ENCODE data around the gene FBXO3.
"Not testable (repeated sequence)": the region's sequence is repeated elsewhere in the genome, so short reads cannot be mapped to it uniquely, and the experiment has no call there.

The FBXO3 gene, protein sequence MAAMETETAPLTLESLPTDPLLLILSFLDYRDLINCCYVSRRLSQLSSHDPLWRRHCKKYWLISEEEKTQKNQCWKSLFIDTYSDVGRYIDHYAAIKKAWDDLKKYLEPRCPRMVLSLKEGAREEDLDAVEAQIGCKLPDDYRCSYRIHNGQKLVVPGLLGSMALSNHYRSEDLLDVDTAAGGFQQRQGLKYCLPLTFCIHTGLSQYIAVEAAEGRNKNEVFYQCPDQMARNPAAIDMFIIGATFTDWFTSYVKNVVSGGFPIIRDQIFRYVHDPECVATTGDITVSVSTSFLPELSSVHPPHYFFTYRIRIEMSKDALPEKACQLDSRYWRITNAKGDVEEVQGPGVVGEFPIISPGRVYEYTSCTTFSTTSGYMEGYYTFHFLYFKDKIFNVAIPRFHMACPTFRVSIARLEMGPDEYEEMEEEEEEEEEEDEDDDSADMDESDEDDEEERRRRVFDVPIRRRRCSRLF

GRCh38 chr11:33773987-33774735, at the start of gene FBXO3:
Gene FBXO3, minus strand, starts transcription at chr11:33774520. Its CDS starts 23 bp downstream, at chr11:33774497.
- peak; percentile 92 for DNase-seq

DNA sequence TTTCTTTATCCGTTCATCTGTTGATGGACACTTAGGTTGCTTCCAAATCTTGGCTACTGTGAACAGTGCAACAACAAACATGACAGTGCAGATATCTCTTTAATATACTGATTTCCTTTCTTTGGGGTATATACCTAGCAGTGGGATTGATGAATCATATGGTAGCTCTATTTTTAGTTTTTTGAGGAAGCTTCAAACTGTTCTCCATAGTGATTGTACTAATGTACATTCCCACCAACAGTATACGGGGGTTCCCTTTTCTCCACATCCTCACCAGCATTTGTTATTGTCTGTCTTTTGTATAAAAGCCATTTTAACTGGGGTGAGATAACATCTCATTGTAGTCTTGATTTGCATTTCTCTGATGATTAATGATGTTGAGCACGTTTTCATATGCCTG, 48.7 kb upstream of the FBXO3 start:
- DNase-seq: not testable (repeated sequence)

DNA sequence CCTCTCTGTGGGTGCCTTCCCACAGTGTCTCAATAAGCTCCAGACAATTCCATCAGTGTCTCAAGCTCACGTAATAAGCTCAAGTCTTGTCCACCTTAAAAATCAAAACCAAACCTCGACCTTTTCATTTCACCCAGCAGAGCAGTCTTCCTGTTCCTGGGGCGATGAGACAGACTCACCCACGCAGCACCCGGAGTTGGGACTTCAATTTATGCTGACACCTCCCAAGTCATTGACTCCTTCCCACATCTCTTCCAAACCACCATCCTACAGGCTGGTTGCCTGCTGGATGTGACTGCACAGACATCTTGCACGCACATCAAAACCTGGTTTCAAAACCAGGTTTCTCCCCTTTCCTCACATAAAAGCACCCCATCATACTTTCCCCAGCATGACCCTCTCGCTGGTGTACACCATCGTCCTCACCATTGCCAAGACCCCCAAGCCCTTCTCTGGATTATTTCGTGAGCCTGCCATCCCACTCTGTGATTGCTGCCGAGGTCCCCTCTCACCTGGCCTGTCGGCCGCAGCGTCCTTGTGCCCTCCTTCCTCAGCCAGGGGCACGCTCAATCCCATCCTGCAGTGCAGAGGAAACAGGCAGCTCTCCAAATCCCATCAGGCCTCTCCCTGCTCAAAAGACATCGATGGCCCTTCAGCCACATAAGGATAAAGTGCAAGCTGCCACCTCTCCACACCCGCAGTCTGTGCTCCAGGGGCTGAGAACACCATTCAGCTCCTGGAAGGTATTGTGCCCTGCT, 45.1 kb upstream of the FBXO3 start:
- no peak for DNase-seq

DNA sequence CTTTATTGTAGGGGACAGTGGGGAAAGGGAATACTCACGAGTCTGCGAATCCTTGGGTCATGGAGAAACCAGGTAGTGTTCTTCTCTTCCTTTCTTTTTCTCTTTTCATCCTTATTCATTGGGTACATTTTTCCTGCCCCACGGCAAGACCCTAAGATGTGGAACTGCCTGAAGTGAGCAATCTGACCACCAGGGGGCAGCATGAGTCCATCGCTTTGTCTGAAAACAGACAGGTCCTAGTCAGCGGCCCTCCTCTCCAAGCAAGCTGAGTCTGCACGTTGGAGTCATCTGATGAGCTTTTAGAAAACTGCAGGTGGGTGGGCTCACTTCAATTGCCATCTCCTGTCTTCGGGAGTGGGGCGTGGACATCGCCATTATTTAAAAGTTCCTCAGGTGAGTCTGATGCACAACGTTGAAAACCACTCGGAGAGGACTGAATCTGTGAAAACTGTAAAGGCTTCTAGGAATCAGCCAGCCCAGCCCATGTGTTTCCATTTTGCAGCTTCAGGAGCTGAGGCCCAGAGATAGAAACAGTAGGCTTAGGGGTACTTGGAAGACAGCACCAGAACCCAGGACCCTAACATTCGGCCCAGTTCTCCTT, 34.0 kb upstream of the FBXO3 start:
- peak; percentile 86 for DNase-seq

DNA sequence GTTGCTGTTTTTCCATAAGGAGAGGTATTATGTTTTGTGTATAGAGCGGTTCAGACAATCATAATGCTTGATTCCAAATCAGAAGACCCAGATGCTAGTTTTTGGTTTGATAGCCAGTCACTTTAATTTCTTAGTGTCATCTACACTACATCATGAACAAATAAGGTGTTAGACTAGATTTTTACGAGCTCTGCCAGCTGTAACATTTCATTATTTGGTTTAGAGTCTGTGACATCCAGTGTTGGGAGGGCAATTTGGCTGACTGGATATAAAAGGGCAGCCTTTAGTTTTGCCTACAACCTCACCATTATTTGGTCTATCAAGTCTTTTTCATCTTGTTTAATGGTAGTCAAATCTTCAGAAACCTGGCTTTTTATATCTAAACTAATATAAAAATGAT, 30.2 kb upstream of the FBXO3 start:
- DNase-seq: no peak

DNA sequence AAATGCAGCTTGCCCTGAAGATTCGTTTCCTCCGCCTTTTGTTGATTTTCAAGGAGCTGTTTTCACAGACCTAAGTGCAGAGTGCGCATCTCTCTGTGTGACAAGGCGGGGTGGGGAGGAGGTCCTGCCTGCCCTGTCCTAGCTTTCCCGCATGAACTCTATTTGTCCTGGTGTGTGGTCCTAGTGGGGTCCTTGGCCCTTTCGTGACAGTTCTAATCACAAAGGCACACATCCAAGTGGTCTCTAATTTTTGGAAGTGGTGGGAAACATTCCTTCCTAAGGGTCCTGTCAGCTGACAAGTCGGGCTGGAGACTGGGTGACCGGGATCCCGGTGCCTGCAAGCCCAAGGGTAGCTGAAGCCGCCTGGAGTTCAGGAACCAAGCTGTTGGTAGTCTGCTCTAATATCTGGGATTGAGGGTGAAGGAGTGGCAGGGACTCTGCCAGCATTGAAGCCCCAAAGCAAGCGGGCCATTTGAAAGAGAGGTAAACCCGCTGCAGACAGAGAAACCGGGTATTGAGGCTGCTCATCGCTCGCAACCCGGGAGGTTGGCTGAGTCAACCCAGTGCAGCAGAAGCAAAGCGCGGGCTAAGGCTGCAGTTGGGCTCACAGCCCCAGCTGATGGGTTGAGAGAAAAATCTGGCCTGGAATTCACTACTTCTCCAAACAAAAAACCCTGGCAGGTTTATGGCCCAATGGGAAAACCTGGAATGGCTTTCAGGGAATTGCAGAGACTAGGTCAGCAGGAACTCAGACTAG, 28.1 kb upstream of the FBXO3 start:
- peak; percentile 67 for DNase-seq

GRCh38 chr11:33801821-33802193, 27.5 kb upstream of the FBXO3 start:
- DNase-seq: no peak

- DNase-seq: no peak
Observed at GRCh38 chr11:33797879-33798278, 23.6 kb upstream of the FBXO3 start.

DNA sequence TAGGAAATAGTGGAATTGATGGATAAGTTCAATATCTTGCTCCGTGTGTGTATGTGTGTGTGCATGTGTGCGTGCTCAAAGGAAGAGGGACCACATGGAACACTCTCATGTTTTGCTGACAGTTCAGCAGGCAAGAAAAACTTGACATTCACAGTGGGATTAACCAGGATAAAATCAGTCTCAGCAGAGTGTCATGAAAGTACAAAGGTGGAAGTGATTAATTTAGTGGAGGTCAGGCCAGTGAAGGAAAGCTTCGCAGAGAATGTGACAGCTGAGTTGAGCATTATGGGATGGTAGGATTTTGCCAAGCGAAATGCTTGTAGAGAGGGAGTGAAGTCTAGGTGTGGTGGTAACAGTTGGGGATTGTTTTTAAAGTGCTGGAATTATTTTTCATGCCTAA, 15.7 kb upstream of the FBXO3 start:
- DNase-seq: no peak

- DNase-seq: not testable (repeated sequence)
Observed at GRCh38 chr11:33788095-33788494, 13.8 kb upstream of the FBXO3 start.

- no peak for DNase-seq
Observed at GRCh38 chr11:33787076-33787475, 12.8 kb upstream of the FBXO3 start.

DNA sequence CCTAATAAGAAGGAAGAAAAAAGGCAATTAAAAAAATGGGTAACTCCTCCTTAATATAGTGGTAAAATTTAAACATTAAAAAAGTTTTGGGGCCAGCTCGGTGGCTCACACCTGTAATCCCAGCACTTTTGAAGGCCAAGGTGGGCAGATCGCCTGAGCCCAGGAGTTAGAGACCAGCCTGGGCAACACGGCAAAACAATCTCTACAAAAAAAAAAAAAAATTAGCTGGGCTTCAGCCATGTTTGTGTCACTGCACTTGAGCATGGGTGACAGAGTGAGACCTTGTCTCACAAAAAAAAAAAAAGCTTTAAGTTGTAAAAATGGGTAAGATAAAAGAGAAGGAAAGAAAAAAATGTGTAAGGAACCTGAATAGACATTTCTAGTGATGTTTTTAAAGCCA, 11.3 kb upstream of the FBXO3 start:
- no peak for DNase-seq

- DNase-seq: peak; percentile 38
Observed at GRCh38 chr11:33779849-33780528, 5.7 kb upstream of the FBXO3 start.

DNA sequence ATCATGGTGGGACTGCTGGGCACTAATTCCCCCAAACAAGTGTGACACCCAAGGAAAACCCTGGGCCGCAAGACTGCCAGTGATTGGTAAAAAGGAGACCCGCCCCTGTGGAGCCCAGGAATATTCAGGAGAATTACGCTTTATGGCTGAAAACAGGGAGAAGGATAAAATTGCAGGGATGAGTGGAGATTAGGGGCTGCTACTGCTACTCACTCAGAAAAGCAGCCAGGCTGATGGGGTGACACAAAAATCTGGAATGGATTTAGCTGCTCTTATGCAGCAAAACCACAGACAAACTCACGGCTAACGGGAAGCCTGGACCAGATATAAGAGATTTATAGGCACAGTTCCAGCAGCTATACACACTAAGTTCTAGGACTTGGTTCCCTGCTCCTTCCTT, 4.4 kb upstream of the FBXO3 start:
- DNase-seq: peak; percentile 74

DNA sequence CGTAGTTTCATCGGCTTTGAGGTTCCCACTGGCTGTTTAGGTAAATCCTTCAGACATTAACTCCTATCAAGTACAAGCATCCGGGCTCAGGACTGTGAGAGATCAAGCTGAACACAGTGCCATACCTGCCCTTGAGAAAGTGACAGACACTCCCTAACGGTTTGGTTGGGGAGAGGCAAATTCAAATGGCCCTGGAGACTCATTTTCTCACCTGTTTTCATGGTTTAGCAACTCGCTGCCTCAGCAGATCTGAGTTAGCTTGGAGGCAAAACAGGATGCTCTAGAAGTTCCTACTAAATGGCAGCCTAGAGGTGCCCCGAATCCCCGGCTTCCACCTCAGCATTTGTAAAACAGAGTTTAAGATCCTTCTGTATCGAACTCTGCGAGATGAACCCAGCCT, 3.6 kb upstream of the FBXO3 start:
- no peak for DNase-seq

GRCh38 chr11:33775832-33776470, 1.6 kb upstream of the FBXO3 start:
- no peak for DNase-seq

DNA sequence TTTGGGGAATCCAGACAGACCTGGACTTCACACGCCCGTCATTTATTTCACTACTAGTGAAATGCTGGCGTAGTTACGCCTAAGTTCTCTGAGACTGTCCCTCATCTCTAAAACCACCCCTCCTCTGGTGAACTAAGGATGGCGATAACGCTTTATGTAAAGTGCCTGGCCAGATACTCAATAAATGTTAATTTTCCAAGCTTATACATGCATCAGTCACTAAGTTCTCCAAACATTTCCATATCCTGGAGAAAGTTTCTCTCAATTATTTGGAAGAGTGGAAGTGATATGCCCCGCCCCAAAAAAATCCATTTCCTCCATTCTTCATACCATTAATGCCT, 1.1 kb upstream of the FBXO3 start:
- DNase-seq: no peak

DNA sequence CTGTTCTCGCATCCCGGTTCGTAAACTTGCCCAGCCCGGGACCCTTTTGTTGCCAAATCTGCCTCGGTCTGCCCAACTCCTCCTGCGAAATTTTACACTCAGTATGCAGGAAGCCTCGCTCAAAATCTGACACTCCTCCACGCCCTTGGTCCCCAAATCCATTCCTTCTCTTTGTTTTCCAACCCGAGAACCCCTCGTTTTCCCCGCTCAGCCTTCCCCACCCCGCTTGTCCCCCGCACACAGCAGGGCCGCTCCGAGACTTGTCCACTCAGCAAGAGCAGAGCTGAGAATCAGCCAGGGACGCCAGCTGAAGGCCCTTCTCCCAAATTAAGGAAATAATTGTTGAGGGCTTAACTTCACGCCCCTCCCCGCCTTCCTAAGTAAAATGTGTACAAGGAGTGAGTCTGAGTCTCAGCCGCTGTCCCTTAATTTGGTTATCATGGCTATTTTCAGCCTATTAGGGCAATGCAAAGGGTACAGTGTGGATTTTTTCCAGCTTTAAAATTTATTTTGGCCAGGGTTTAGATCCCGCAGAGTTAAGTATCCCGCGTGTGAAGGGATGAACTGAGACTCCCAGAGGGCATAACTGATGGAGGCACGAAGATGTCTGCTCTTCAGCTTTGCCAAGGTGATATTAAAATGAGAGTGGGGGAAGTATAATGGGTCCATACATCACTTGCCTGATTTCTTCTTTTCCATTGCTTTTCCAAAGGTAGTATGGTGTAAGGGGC, 581 bp upstream of the FBXO3 start:
- DNase-seq: no peak

GRCh38 chr11:33773404-33773986, 825 bp downstream of the FBXO3 start:
- no peak for DNase-seq

DNA sequence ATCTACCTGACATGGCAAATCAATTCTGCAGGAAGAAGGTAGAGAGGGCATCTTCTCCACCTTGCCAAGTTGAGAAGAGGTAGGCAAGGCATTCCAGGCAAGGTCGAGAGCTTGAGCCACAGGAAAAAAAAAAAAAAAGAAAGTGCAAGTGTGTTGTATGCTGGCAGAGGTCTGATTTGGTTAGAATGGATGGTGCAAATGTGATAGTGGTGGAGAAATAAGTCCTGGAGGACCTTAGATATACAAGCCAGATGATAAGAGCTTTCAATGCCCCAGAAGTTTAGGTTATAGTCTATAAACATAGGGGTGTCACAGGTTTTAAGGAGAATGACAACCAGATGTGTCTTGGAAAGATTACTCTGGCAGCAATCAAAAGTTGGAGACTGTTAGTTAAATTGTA, 1.4 kb downstream of the FBXO3 start:
- DNase-seq: no peak

Data from left hindlimb (tissue), 1 donor.